Amniotic epithelial cell (primary cell): ENCODE data around the gene CEACAM3.
A peak's percentile ranks its signal among the peaks of the same experiment; 100 is the strongest.

Experiments used
- DNase-seq: peaks from one replicate; pipeline ENCODE4 v3.0.0-alpha.2; 2010; ENCODE audit warnings: low read depth

CEACAM3 gene

DNA sequence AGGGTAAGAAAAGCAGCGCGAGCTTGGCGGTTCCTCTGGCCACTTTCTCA is 48.4 kb downstream of the CEACAM3 start, which contains the start of gene DMRTC2:
Gene DMRTC2, plus strand, starts transcription at position 42 of the 50 bp plus-strand sequence. CDS start 2,387 bp downstream, outside the sequence.
- no peak for DNase-seq

DNA sequence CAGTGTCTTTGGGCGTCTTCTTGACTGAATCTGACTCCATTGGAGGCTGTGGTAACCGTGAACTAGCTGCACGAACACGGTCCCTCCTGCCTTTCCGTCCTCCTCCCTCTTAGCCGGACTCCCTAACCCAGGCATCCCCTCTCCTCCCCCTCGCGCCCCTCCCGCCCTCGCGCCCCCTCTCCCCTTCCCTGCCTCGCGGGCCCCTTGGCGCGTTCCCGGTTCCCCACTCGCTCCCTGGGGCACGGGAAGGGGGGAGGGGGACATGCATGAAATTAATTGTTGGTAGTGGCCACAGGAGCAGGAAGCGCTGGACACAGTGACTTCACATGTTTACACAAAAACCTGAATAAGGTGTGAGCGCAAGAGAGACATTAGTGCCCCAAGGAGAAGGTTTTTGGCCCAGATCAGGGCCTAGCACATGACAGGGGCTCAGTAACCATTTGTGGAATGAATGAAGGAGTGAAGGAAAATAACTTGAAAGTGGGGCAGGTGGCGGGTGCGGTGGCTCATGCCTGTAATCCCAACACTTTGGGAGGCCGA is 48.7 kb downstream of the CEACAM3 start:
- DNase-seq, result no peak

DNA sequence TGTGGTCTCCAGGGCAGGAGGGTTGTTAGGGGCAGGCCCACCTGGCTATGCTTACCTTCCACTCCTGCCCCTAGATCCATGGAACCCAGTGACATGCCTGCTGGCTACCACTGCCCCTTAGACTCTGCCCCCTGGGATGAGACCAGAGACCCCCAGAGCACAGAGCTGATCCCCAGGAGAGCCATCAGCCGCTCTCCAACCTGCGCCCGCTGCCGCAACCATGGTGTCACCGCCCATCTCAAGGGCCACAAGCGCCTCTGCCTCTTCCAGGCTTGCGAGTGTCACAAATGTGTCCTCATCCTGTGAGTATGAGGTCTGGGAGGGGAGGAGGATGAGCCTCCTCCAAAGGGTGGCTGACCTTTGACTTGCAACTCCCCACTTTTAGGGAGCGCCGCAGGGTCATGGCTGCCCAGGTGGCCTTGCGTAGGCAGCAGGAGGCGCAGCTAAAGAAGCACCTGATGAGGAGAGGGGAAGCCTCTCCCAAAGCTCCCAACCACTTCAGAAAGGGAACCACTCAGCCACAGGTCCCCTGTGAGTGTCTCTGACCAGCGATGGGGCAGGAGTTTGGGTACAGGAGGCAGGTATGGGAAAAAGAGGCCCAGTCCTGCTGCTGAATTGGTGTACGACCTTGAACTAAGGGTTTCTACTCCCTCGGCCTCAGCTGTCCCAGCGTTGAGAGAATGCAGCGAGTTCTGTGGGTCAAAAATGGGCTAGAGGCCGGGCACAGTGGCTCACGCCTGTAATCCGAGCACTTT is 51.1 kb downstream of the CEACAM3 start:
- no peak for DNase-seq

DNA sequence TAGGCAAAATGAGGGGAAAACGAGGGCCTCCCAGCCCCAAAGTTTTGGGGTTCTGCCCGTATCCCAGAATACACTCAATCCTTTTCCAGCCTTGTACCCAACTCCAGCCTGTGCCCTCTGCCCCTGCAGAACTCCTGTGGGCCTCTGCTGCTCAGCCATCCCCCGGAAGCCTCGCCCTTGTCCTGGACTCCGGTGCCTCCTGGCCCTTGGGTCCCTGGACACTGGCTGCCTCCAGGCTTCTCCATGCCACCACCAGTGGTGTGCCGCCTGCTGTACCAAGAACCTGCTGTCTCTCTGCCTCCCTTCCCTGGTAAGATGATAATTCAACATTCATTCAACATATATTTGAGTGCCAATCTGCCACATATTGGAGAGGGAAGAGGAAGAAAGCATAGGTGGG is 52.3 kb downstream of the CEACAM3 start:
- DNase-seq, result no peak

DNA sequence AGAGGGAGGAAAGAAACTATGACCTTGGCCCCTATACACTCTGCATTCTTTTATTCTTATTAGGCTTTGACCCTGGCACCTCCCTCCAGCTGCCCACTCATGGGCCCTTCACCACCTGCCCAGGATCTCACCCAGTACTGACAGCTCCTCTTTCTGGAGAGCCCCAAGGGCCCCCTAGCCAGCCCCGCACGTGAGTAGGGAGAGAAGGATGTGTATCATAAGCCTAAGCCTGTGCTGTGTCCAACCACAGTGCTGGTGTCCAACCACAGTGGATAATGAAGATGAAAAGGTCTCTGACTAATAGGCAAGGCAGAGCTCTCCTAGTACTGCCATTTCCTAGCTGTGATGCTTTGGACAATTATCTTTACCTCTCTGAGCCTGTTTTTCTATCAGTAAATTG is 52.7 kb downstream of the CEACAM3 start:
- DNase-seq, result no peak

DNA sequence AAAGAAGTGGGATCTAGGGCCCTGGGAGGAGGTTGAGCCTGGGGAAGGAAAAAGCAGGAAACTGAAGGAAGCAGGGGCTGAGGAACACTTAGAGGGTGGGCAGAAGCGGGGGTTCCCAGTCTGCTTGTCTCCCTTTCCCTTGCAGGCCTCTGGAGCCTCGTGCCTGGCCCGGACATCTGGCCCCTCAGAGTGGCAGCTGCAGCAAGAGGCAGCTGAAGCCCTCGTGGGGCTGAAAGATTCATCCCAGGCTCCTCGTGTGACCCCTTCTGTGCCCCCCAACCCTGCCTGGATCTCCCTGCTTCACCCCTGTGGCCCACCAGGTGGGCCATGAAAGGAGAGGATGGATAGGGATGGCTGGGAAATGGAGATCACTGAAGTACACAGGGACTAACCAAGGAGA is 54.0 kb downstream of the CEACAM3 start:
- no peak for DNase-seq

DNA sequence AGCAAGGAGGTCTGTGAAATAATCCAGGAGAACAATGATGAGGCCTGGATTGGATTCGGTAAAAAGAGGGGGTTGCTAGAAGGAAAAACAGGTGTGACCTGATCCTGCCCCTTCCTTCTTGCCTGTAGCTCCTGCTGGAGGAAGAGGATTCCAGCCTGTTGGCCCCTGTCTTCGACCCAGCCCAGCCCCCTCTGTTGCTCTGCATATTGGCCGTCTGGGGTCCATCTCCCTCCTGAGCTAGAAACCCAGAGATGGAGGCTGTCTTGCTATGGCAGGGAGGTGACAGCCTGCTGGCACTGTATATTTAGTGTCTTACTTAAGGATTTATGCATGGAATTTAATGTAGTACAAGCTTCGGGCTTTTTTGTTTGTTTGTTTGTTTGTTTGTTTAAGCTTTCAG is 55.1 kb downstream of the CEACAM3 start:
- no peak for DNase-seq

DNA sequence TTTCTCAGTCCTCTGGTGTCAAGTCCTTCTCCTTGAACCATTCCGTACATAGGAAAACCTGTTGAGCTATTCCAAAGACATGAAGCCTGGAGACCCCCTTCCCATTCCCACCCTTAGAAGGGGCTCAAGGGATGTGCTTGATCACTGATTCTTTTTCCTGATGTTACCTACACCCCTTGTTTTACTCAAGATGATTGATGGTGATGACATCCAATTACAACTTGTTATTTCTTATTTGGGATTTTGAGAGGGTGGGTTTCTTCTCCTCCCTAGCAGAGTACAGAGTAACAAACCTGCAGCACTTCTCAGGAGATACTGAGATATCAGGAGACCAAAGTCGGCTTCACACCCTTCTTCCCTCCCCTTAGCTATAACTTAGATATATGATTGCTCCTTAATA is 57.0 kb downstream of the CEACAM3 start:
- no peak for DNase-seq

DNA sequence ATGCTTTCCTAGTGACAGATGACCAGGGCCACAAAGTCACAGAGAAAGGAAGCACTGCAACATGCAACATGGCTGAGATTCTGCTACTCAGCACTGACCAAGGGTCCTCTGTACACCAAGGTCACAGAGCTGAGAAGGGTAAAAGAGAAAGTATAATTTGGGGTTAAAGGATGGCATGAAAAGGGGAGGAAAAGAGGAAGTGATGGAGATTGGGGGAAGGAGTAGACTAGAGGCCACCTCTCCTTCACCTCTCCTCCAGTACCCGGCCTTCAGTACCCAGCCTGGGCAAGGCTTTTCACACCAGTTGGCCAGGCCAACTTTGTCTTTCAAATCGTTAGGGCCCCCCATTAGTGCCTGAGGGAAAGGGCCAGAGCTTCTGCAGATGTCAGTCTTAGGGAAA is 57.4 kb downstream of the CEACAM3 start:
- no peak for DNase-seq

DNA sequence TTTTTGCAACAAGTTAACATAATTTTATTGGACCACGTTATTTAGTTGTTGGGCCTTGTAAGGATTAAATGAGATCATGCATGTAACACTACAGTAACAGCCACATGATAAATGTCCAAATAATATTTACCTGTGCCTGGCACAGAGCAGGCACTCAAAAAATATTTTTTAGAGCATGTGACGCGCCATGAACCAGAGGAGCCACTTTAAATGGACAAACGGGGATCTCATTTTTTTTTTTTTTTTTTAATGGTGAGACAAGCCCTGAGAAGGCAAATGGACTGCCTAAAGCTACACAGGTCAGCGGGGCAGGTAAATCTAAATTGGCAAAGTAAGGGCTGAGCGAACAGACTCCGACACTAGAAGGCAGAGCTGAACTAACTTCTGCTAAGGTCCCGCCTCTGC is 62.8 kb downstream of the CEACAM3 start:
- DNase-seq, result no peak

DNA sequence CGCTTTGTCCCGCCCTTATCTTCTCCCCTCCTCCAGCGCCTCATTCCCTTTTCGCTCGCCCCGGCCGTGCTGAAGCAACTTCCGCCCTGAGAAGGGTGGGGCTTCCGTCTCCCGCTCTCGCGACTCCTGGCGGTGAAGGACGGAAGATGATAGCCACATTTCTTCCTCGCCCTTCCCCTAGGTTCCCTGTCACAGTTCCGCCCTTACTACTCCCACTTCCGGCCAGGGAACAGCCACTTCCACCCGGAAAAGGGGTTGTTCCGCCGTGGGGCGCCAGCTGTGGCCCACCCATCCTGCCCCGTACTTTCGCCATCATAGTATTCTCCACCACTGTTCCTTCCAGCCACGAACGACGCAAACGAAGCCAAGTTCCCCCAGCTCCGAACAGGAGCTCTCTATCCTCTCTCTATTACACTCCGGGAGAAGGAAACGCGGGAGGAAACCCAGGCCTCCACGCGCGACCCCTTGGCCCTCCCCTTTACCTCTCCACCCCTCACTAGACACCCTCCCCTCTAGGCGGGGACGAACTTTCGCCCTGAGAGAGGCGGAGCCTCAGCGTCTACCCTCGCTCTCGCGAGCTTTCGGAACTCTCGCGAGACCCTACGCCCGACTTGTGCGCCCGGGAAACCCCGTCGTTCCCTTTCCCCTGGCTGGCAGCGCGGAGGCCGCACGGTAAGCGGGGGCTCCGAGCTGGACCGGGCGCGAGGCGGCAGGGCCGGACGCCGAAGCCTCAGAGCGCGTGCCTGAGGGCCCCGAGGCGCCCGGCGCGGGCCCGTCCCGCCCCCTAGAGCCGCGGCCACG is 63.4 kb downstream of the CEACAM3 start, which contains the start of gene RPS19:
Gene RPS19, plus strand, starts transcription at position 638 of the 801 bp plus-strand sequence. CDS start 520 bp downstream, outside the sequence.
- peak; percentile 98 for DNase-seq

DNA sequence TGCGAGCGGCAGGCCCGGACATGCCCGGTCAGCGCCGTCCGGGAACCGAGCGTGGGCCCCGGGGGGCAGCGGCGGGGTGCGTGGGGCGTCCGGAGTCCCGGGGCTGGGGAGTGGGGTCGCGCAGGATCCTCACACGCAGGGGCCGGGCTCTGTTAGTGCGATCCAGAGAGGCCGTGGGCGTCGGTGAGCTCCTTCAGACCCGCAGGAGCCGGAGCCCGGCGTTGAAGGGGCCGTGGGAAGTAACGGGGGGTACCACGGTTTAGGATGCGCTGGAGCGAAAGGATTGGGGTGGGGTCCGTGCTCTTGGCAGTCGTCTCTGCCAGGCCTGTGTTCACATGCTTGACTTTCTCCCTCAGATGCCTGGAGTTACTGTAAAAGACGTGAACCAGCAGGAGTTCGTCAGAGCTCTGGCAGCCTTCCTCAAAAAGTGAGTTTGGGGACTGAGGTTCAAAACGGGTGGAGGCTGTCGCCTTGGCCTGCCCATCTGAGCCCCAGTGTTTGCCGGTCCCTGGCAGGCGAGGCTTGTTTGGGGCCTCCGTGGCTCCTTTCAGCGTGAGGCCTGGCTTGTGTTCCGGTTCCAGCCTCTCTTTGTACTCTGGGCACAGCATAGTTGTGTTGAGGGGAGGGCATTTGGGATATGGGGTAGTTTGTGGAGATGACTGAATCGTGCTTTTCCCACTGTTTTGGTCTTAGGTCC is 64.2 kb downstream of the CEACAM3 start:
- no peak for DNase-seq
